Hepatocyte (in vitro differentiated cells): ENCODE data around the gene CTSC. TPM values are rescaled to one million over a fixed set of nuclear protein-coding genes. Genes with fewer than 3 reads are reported as not detected.

ENCODE experiments used
- DNase-seq: peaks from one replicate; pipeline ENCODE4 v3.0.0-alpha.2; 2016; ENCODE audit warnings: low spot score
- H2AFZ ChIP-seq: fragments of 200-600 bp; sonication (generic); 2 replicates; pipeline ENCODE4 v1.6.0; 2016; ENCODE audit warnings: antibody characterized with exemption, mild to moderate bottlenecking
- H3K27ac ChIP-seq: fragments of 200-600 bp; sonication (generic); 2 replicates; pipeline ENCODE4 v1.5.1; 2016; ENCODE audit warnings: mild to moderate bottlenecking
- H3K27me3 ChIP-seq: fragments of 200-600 bp; sonication (generic); 2 replicates; pipeline ENCODE4 v1.6.1; 2016
- H3K36me3 ChIP-seq: fragments of 200-600 bp; sonication (generic); replicated peaks from 2 replicates; pipeline ENCODE4 v1.5.1; 2016; ENCODE audit warnings: low read depth; ENCODE audit not compliant: insufficient read depth
- H3K4me1 ChIP-seq: fragments of 200-600 bp; sonication (generic); 2 replicates; pipeline ENCODE4 v1.5.1; 2016; ENCODE audit warnings: mild to moderate bottlenecking, moderate library complexity; ENCODE audit not compliant: insufficient read depth
- H3K4me2 ChIP-seq: fragments of 200-600 bp; sonication (generic); 2 replicates; pipeline ENCODE4 v1.6.0; 2016
- H3K4me3 ChIP-seq: fragments of 200-600 bp; sonication (generic); 2 replicates; pipeline ENCODE4 v1.5.1; 2016; ENCODE audit warnings: mild to moderate bottlenecking
- H3K79me2 ChIP-seq: fragments of 200-600 bp; sonication (generic); 2 replicates; pipeline ENCODE4 v1.6.0; 2017; ENCODE audit warnings: mild to moderate bottlenecking
- H3K9me2 ChIP-seq: fragments of 200-600 bp; sonication (generic); replicated peaks from 2 replicates; pipeline ENCODE4 v1.6.0; 2017; ENCODE audit warnings: mild to moderate bottlenecking; ENCODE audit not compliant: insufficient read depth
- H3K9me3 ChIP-seq: fragments of 200-600 bp; sonication (generic); 2 replicates; pipeline ENCODE4 v1.5.1; 2016; ENCODE audit warnings: low read depth, mild to moderate bottlenecking
- H4K20me1 ChIP-seq: fragments of 200-600 bp; sonication (generic); 2 replicates; pipeline ENCODE4 v1.6.0; 2016; ENCODE audit warnings: mild to moderate bottlenecking; ENCODE audit not compliant: insufficient read depth, poor library complexity, severe bottlenecking
- CTCF ChIP-seq: fragments of 200-600 bp; sonication (generic); IDR thresholded peaks from 2 replicates; pipeline ENCODE4 v1.5.1; 2016; ENCODE audit warnings: antibody characterized with exemption, mild to moderate bottlenecking; ENCODE audit not compliant: poor library complexity
- EZH2 ChIP-seq: fragments of 200-600 bp; sonication (generic); IDR thresholded peaks from 2 replicates; pipeline ENCODE4 v1.6.1; 2016; ENCODE audit warnings: antibody characterized with exemption, mild to moderate bottlenecking, borderline replicate concordance
- EZH2phosphoT487 ChIP-seq: fragments of 200-600 bp; sonication (generic); IDR thresholded peaks from one replicate; pipeline ENCODE4 v1.6.1; 2018; ENCODE audit warnings: antibody characterized with exemption, mild to moderate bottlenecking, low read depth, moderate library complexity; ENCODE audit not compliant: unreplicated experiment, severe bottlenecking
- WGBS: methylation state at CpG from one replicate; pipeline ENCODE4 v1.1.6; 2016; ENCODE audit warnings: low lambda C conversion rate; ENCODE audit errors: missing lambda C conversion rate; 5-methylcytosine and 5-hydroxymethylcytosine counted together
- polyA plus RNA-seq: library from polyadenylated mRNA; unstranded; fragments of >200 nt; fragmentation: Nextera tagmentation; extraction: Ambion mirVana; gene quantifications from 2 replicates; pipeline ENCODE4 v1.2.1, GENCODE V29; 2016
- total RNA-seq: library from RNA; depleted of rRNA; stranded (reverse); fragments of >200 nt; gene quantifications from 2 replicates; pipeline ENCODE4 v1.2.3, GENCODE V29; 2014

The CTSC gene
- total and polyA plus RNA-seq, 2 experiments from 2014 or later: 178 to 187 TPM

GRCh38 chr11:88301488-88302140 is 35.9 kb downstream of the CTSC start:
- H3K27me3 ChIP-seq: no peaks in the 10 kb centered on the region
- no peaks in the 10 kb centered on the region for H4K20me1 ChIP-seq
- peak; percentile 13 for DNase-seq
- TF ChIP-seq EZH2: no peak
- TF ChIP-seq CTCF: no peak
- TF ChIP-seq EZH2phosphoT487: no peak
- no peaks in the 10 kb centered on the region for H3K36me3 ChIP-seq
- no peak overlapping the region for H3K4me3 ChIP-seq
- H3K27ac ChIP-seq: peak overlapping the region; percentile 59
- no peak overlapping the region for H2AFZ ChIP-seq
- H3K4me2 ChIP-seq: no peak overlapping the region
- no peaks in the 10 kb centered on the region for H3K9me2 ChIP-seq
- no peaks in the 10 kb centered on the region for H3K79me2 ChIP-seq
- peaks cover 17% of the 10 kb centered on the region for H3K4me1 ChIP-seq
- WGBS: 66% methylated on average over 9 of the region's 9 CpGs
- no peaks in the 10 kb centered on the region for H3K9me3 ChIP-seq

GRCh38 chr11:88300888-88301487 is 36.5 kb downstream of the CTSC start:
- no peak overlapping the region for H2AFZ ChIP-seq
- no peak overlapping the region for H3K4me3 ChIP-seq
- 65% methylated on average over 3 of the region's 3 CpGs for WGBS
- DNase-seq: no peak
- H4K20me1 ChIP-seq: no peaks in the 10 kb centered on the region
- H3K27ac ChIP-seq: peak overlapping the region; percentile 59
- no peaks in the 10 kb centered on the region for H3K36me3 ChIP-seq
- H3K4me2 ChIP-seq: no peak overlapping the region
- TF ChIP-seq EZH2: no peak
- no peak for TF ChIP-seq CTCF
- TF ChIP-seq EZH2phosphoT487: no peak
- no peaks in the 10 kb centered on the region for H3K9me3 ChIP-seq
- H3K27me3 ChIP-seq: no peaks in the 10 kb centered on the region
- H3K4me1 ChIP-seq: peaks cover 17% of the 10 kb centered on the region
- H3K79me2 ChIP-seq: no peaks in the 10 kb centered on the region
- no peaks in the 10 kb centered on the region for H3K9me2 ChIP-seq

GRCh38 chr11:88297863-88298262 is 39.7 kb downstream of the CTSC start:
- TF ChIP-seq EZH2 (no peak), CTCF (no peak), EZH2phosphoT487 (no peak)
- H3K27ac ChIP-seq: no peak overlapping the region
- H3K4me3 ChIP-seq: no peak overlapping the region
- no peaks in the 10 kb centered on the region for H3K36me3 ChIP-seq
- H3K27me3 ChIP-seq: no peaks in the 10 kb centered on the region
- H3K4me1 ChIP-seq: peaks cover 17% of the 10 kb centered on the region
- H3K4me2 ChIP-seq: peak overlapping the region; percentile 17
- H3K9me2 ChIP-seq: no peaks in the 10 kb centered on the region
- H3K79me2 ChIP-seq: no peaks in the 10 kb centered on the region
- 59% methylated on average over 2 of the region's 2 CpGs for WGBS
- no peak for DNase-seq
- no peaks in the 10 kb centered on the region for H3K9me3 ChIP-seq
- H4K20me1 ChIP-seq: no peaks in the 10 kb centered on the region
- no peak overlapping the region for H2AFZ ChIP-seq
